Smooth muscle cell (in vitro differentiated cells): Measurements from ENCODE around the gene ATG7. TPM values are rescaled to one million over a fixed set of nuclear protein-coding genes. Genes with fewer than 3 reads are reported as not detected.
A peak's percentile ranks its signal among the peaks of the same experiment; 100 is the strongest.

Experiments used
- DNase-seq: peaks from one replicate; lab custom pipeline; 2025; ENCODE audit not compliant: unreplicated experiment; lab: John Stamatoyannopoulos, UW
- H2AFZ ChIP-seq: fragments of 200-600 bp; sonication (generic); 2 replicates; pipeline ENCODE4 v1.6.0; 2016; ENCODE audit warnings: antibody characterized with exemption, low read depth, mild to moderate bottlenecking
- H3F3A ChIP-seq: fragments of 200-600 bp; sonication (generic); 2 replicates; pipeline ENCODE4 v1.6.0; 2017; ENCODE audit warnings: antibody characterized with exemption, low read depth
- H3K27ac ChIP-seq: fragments of 200-600 bp; sonication (generic); 2 replicates; pipeline ENCODE4 v1.5.1; 2016; ENCODE audit warnings: low read depth, mild to moderate bottlenecking
- H3K27me3 ChIP-seq: fragments of 200-600 bp; sonication (generic); 2 replicates; pipeline ENCODE4 v1.6.1; 2016; ENCODE audit warnings: low read depth, mild to moderate bottlenecking
- H3K36me3 ChIP-seq: fragments of 200-600 bp; sonication (generic); 2 replicates; pipeline ENCODE4 v1.5.1; 2016; ENCODE audit warnings: low read depth
- H3K4me1 ChIP-seq: fragments of 200-600 bp; sonication (generic); 2 replicates; pipeline ENCODE4 v1.5.1; 2016; ENCODE audit warnings: low read depth
- H3K4me2 ChIP-seq: fragments of 200-600 bp; sonication (generic); 2 replicates; pipeline ENCODE4 v1.6.0; 2016; ENCODE audit warnings: mild to moderate bottlenecking
- H3K4me3 ChIP-seq: fragments of 200-600 bp; sonication (generic); 2 replicates; pipeline ENCODE4 v1.5.1; 2016; ENCODE audit warnings: mild to moderate bottlenecking
- H3K79me2 ChIP-seq: fragments of 200-600 bp; sonication (generic); 2 replicates; pipeline ENCODE4 v1.6.0; 2016; ENCODE audit warnings: low read depth, mild to moderate bottlenecking
- H3K9ac ChIP-seq: fragments of 200-600 bp; sonication (generic); 2 replicates; pipeline ENCODE4 v1.6.0; 2016; ENCODE audit warnings: low read depth
- H3K9me3 ChIP-seq: fragments of 200-600 bp; sonication (generic); replicated peaks from 2 replicates; pipeline ENCODE4 v1.5.1; 2016; ENCODE audit warnings: low read depth
- H4K20me1 ChIP-seq: fragments of 200-600 bp; sonication (generic); 2 replicates; pipeline ENCODE4 v1.6.0; 2016; ENCODE audit warnings: low read depth
- WGBS: methylation state at CpG from one replicate; pipeline ENCODE4 v1.1.7; 2016; ENCODE audit warnings: low lambda C conversion rate; 5-methylcytosine and 5-hydroxymethylcytosine counted together
- polyA plus RNA-seq: library from polyadenylated mRNA; unstranded; fragments of >200 nt; fragmentation: Nextera tagmentation; extraction: Ambion mirVana; gene quantifications from 2 replicates; pipeline ENCODE4 v1.2.1, GENCODE V29; 2016
- total RNA-seq: library from RNA; depleted of rRNA; stranded (reverse); fragments of >200 nt; gene quantifications from 2 replicates; pipeline ENCODE4 v1.2.3, GENCODE V29; 2014
- TF ChIP-seq, protein P1 (sequence below): fragments of 200-600 bp; sonication (generic); IDR thresholded peaks from 2 replicates; pipeline ENCODE4 v1.5.1; 2017; ENCODE audit warnings: borderline replicate concordance, mild to moderate bottlenecking, antibody characterized with exemption; ENCODE audit not compliant: insufficient read depth, poor library complexity, severe bottlenecking

ATG7 gene
- total and polyA plus RNA-seq, 2 experiments from 2014 or later: 19.4 to 40.3 TPM

DNA sequence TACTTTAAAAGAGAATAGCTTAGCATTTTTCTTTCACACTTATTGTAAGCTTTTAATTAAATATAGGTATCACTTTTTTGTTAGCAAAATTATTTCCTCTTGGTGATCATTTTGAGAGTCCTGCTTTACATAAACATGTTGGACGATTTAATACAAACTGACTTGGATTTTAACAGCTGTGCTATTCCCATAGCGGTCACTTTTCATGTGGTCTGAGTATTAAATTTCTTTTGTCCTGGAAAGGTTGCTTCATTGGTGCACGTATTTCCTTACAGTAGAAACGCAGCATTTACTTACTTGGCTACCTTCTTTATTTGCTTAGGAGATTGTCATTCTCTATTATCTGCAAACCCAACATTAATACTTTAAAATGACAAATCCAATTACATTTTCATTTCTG is 109.4 kb downstream of the ATG7 start:
- 76% methylated on average over 4 of the region's 4 CpGs for WGBS
- DNase-seq: no peak

DNA sequence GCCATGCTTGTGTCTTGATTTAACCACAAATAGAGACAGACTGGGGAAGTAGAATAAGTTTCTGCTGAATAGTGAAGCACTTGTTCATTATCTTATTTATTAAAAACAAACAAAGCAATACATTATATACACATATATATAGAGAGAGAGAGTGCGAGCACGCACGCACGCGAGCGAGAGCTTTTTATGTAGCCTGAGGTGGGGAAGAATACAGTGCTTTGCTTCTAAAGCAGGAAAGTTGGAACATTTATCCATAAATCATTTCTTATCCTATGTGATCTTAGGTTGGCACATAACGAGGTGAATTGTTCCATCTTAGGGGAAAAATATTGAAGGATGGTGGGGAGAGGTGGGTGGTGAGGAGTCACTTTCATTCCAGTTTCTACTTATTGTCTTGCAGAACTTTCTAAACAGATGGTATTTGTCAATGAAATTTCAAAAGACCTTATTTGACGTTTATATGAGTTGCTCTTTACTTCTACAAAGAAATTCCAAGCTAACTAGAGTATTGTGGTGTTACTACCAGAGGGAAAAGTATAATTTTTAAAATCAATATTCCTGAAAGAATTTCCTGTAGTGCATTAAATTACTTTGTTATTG is 110.0 kb downstream of the ATG7 start:
- no peaks in the 10 kb centered on the region for H3K27me3 ChIP-seq
- H3K4me2 ChIP-seq: peak overlapping the region; percentile 18
- H3K9ac ChIP-seq: no peak overlapping the region
- H3K9me3 ChIP-seq: no peaks in the 10 kb centered on the region
- H3F3A ChIP-seq: peaks cover 18% of the 10 kb centered on the region
- no peaks in the 10 kb centered on the region for H3K79me2 ChIP-seq
- 91% methylated on average over 8 of the region's 8 CpGs for WGBS
- H2AFZ ChIP-seq: no peak overlapping the region
- DNase-seq: no peak
- TF ChIP-seq, protein P1, sequence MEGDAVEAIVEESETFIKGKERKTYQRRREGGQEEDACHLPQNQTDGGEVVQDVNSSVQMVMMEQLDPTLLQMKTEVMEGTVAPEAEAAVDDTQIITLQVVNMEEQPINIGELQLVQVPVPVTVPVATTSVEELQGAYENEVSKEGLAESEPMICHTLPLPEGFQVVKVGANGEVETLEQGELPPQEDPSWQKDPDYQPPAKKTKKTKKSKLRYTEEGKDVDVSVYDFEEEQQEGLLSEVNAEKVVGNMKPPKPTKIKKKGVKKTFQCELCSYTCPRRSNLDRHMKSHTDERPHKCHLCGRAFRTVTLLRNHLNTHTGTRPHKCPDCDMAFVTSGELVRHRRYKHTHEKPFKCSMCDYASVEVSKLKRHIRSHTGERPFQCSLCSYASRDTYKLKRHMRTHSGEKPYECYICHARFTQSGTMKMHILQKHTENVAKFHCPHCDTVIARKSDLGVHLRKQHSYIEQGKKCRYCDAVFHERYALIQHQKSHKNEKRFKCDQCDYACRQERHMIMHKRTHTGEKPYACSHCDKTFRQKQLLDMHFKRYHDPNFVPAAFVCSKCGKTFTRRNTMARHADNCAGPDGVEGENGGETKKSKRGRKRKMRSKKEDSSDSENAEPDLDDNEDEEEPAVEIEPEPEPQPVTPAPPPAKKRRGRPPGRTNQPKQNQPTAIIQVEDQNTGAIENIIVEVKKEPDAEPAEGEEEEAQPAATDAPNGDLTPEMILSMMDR: no peak
- peaks cover 29% of the 10 kb centered on the region for H3K4me1 ChIP-seq
- H4K20me1 ChIP-seq: no peaks in the 10 kb centered on the region
- H3K27ac ChIP-seq: peak overlapping the region; percentile 91
- no peak overlapping the region for H3K4me3 ChIP-seq
- no peaks in the 10 kb centered on the region for H3K36me3 ChIP-seq

More for the DNA sequence above, 109.4 kb downstream of the ATG7 start:
- Histone ChIP-seq H4K20me1 (no peaks in the 10 kb centered on the region), H3K79me2 (no peaks in the 10 kb centered on the region), H3K4me2 (peak overlapping the region; percentile 85), H3K9ac (no peak overlapping the region), H3F3A (peaks cover 18% of the 10 kb centered on the region), H3K27ac (peak overlapping the region; percentile 91), H3K36me3 (no peaks in the 10 kb centered on the region), H3K4me1 (peaks cover 29% of the 10 kb centered on the region), H3K4me3 (no peak overlapping the region), H2AFZ (no peak overlapping the region), H3K9me3 (no peaks in the 10 kb centered on the region), H3K27me3 (no peaks in the 10 kb centered on the region)
- TF ChIP-seq, protein P1: no peak

DNA sequence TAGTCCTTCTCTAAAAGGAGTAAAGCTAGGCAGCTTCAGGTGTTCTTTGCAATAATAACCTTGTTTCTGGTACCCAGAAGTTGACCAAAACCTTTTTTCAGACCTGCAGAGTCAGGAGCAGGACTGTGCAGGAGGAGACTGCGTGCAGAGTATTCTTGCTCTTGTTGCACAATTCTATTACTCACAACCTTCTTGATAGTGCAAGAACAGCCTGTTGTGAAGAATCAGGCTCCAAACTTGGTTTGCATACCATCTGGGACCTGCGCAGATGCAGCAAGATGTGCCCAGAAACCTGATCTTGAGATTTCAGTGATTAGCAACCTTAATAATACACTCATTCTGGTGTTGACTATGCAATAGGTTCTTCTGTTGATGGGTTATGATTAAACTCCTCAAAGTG is 111.9 kb downstream of the ATG7 start:
- Histone ChIP-seq H3K9me3 (no peaks in the 10 kb centered on the region), H3K9ac (no peak overlapping the region), H3K4me2 (no peak overlapping the region), H3K79me2 (no peaks in the 10 kb centered on the region), H3K27ac (no peak overlapping the region), H3F3A (peaks cover 18% of the 10 kb centered on the region), H2AFZ (no peak overlapping the region), H3K36me3 (no peaks in the 10 kb centered on the region), H3K4me1 (peaks cover 29% of the 10 kb centered on the region), H4K20me1 (no peaks in the 10 kb centered on the region), H3K27me3 (no peaks in the 10 kb centered on the region), H3K4me3 (no peak overlapping the region)
- DNase-seq: no peak
- TF ChIP-seq, protein P1: no peak
- 88% methylated on average over 2 of the region's 2 CpGs for WGBS

GRCh38 chr3:11385326-11385725 is 113.1 kb downstream of the ATG7 start:
- peak overlapping the region; percentile 10 for H3K27ac ChIP-seq

More at GRCh38 chr3:11385326-11385725, 113.1 kb downstream of the ATG7 start:
- peaks cover 27% of the 10 kb centered on the region for H3K4me1 ChIP-seq
- peaks cover 11% of the 10 kb centered on the region for H3F3A ChIP-seq
- H3K9me3 ChIP-seq: no peaks in the 10 kb centered on the region
- no peak for DNase-seq
- H3K9ac ChIP-seq: no peak overlapping the region
- TF ChIP-seq, protein P1: no peak
- no peaks in the 10 kb centered on the region for H4K20me1 ChIP-seq
- no peak overlapping the region for H3K4me3 ChIP-seq
- no peaks in the 10 kb centered on the region for H3K36me3 ChIP-seq
- H3K27me3 ChIP-seq: no peaks in the 10 kb centered on the region
- no peaks in the 10 kb centered on the region for H3K79me2 ChIP-seq
- 71% methylated on average over 1 of the region's 1 CpG for WGBS
- no peak overlapping the region for H2AFZ ChIP-seq
- no peak overlapping the region for H3K4me2 ChIP-seq
